ENCODE results near the gene GH2. TPM values are rescaled to one million over a fixed set of nuclear protein-coding genes. Genes with fewer than 3 reads are reported as not detected.
A peak's percentile ranks its signal among the peaks of the same experiment; 100 is the strongest.

The GH2 gene
- total RNA-seq: not detected
- long read RNA-seq: 0 reads

- ATAC-seq (peak; percentile 82 to 84), DNase-seq (no peak)
- intact Hi-C loops (cut with DNase I): no loop called here
- H3K9me3 ChIP-seq: no peaks in the 10 kb centered on the region
- no peaks in the 10 kb centered on the region for H3K27me3 ChIP-seq (ENCODE audit: low read depth)
- no peaks in the 10 kb centered on the region for H3K4me1 ChIP-seq
- H3K27ac ChIP-seq: no peak within 1 kb of the TSS
- peak; percentile 56 for TF ChIP-seq CTCF (IDR thresholded peaks at IDR 0.05)
- no peak within 1 kb of the TSS for H3K4me3 ChIP-seq
- H3K36me3 ChIP-seq: no peaks in the 10 kb centered on the region
Observed at GRCh38 chr17:63881935-63882601, at the start of gene GH2. Gene GH2, minus strand, starts transcription at chr17:63881944. Its CDS starts 143 bp downstream, at chr17:63881801.

- Histone ChIP-seq H3K9me3 (no peaks in the 10 kb centered on the region), H3K4me1 (peaks cover 20% of the 10 kb centered on the region), H3K4me3 (peak overlapping the region; percentile 33), H3K36me3 (no peaks in the 10 kb centered on the region), H3K27ac (peak overlapping the region; percentile 67), H3K27me3 (ENCODE audit: low read depth) (no peaks in the 10 kb centered on the region)
- no peak for TF ChIP-seq CTCF (IDR thresholded peaks at IDR 0.05)
- intact Hi-C loops (cut with DNase I): no loop called here
- ATAC-seq (peak; percentile 78), DNase-seq (peak; percentile 84)
Observed at GRCh38 chr17:63930951-63931575, 49.3 kb upstream of the GH2 start.

GRCh38 chr17:63929860-63930766 lies 48.4 kb upstream of the GH2 start:
- ATAC-seq (no peak), DNase-seq (no peak)
- Histone ChIP-seq H3K27ac (peak overlapping the region; percentile 67), H3K9me3 (no peaks in the 10 kb centered on the region), H3K4me3 (no peak overlapping the region), H3K36me3 (no peaks in the 10 kb centered on the region), H3K27me3 (ENCODE audit: low read depth) (no peaks in the 10 kb centered on the region), H3K4me1 (peaks cover 20% of the 10 kb centered on the region)
- intact Hi-C loops (cut with DNase I): no loop called here
- no peak for TF ChIP-seq CTCF (IDR thresholded peaks at IDR 0.05)

GRCh38 chr17:63928966-63929695 lies 47.4 kb upstream of the GH2 start:
- ATAC-seq (no peak), DNase-seq (no peak)
- intact Hi-C loops (cut with DNase I): no loop called here
- Histone ChIP-seq H3K4me3 (no peak overlapping the region), H3K27ac (no peak overlapping the region), H3K4me1 (peaks cover 20% of the 10 kb centered on the region), H3K36me3 (no peaks in the 10 kb centered on the region), H3K9me3 (no peaks in the 10 kb centered on the region), H3K27me3 (ENCODE audit: low read depth) (no peaks in the 10 kb centered on the region)
- no peak for TF ChIP-seq CTCF (IDR thresholded peaks at IDR 0.05)

- H3K9me3 ChIP-seq: no peaks in the 10 kb centered on the region
- no peak for TF ChIP-seq CTCF (IDR thresholded peaks at IDR 0.05)
- H3K4me3 ChIP-seq: no peak overlapping the region
- H3K27ac ChIP-seq: no peak overlapping the region
- H3K4me1 ChIP-seq: peaks cover 20% of the 10 kb centered on the region
- H3K27me3 ChIP-seq (ENCODE audit: low read depth): no peaks in the 10 kb centered on the region
- intact Hi-C loops (cut with DNase I): no loop called here
- ATAC-seq (no peak), DNase-seq (no peak)
- H3K36me3 ChIP-seq: no peaks in the 10 kb centered on the region
Observed at GRCh38 chr17:63928172-63928666, 46.5 kb upstream of the GH2 start.

All from lower lobe of right lung (tissue), 2 donors.